DOHH2 (cell line): ENCODE measurements around the gene GFRA4.

Experiments
- H3F3A ChIP-seq: fragments of 200-600 bp; sonication (generic), shearing (Covaris generic); 2 replicates; pipeline ENCODE4 v1.6.0; 2016; ENCODE audit warnings: antibody characterized with exemption, mild to moderate bottlenecking; ENCODE audit not compliant: control insufficient read depth, insufficient read depth
- H3K27ac ChIP-seq: fragments of 200-600 bp; sonication (generic); 2 replicates; pipeline ENCODE4 v1.5.1; 2014; ENCODE audit warnings: low read depth, mild to moderate bottlenecking, low read length, moderate library complexity
- H3K27me3 ChIP-seq: fragments of 200-600 bp; sonication (generic); 2 replicates; pipeline ENCODE4 v1.6.1; 2014; ENCODE audit warnings: mild to moderate bottlenecking, low read length, mixed read lengths; ENCODE audit not compliant: control insufficient read depth
- H3K36me3 ChIP-seq: fragments of 200-600 bp; sonication (generic); 2 replicates; pipeline ENCODE4 v1.6.1; 2014; ENCODE audit warnings: mild to moderate bottlenecking, low read length, moderate library complexity, mixed read lengths; ENCODE audit not compliant: control insufficient read depth
- H3K4me1 ChIP-seq: fragments of 200-600 bp; sonication (generic); 2 replicates; pipeline ENCODE4 v1.6.1; 2014; ENCODE audit warnings: mild to moderate bottlenecking, low read length, mixed read lengths; ENCODE audit not compliant: control insufficient read depth
- H3K4me2 ChIP-seq: fragments of 200-600 bp; sonication (generic); 2 replicates; pipeline ENCODE4 v1.6.0; 2014; ENCODE audit warnings: mild to moderate bottlenecking, low read length, moderate library complexity
- H3K4me3 ChIP-seq: fragments of 200-600 bp; sonication (generic); 2 replicates; pipeline ENCODE4 v1.5.1; 2014; ENCODE audit warnings: mild to moderate bottlenecking, low read length, mixed read lengths
- H3K79me2 ChIP-seq: fragments of 200-600 bp; sonication (generic); 2 replicates; pipeline ENCODE4 v1.6.1; 2014; ENCODE audit warnings: mild to moderate bottlenecking, low read length, mixed read lengths; ENCODE audit not compliant: control insufficient read depth
- H3K9me2 ChIP-seq: fragments of 200-600 bp; sonication (generic); replicated peaks from 2 replicates; pipeline ENCODE4 v1.6.1; 2014; ENCODE audit warnings: mild to moderate bottlenecking, low read length, mixed read lengths; ENCODE audit not compliant: control insufficient read depth
- H3K9me3 ChIP-seq: fragments of 200-600 bp; sonication (generic); 2 replicates; pipeline ENCODE4 v1.6.1; 2014; ENCODE audit warnings: antibody characterized with exemption, low read length, mixed read lengths; ENCODE audit not compliant: control insufficient read depth, insufficient read depth
- H4K20me1 ChIP-seq: fragments of 200-600 bp; sonication (generic); 2 replicates; pipeline ENCODE4 v1.6.0; 2014; ENCODE audit warnings: low read depth, mild to moderate bottlenecking, antibody characterized with exemption, low read length, moderate library complexity; ENCODE audit not compliant: control insufficient read depth, insufficient read depth
- EZH2phosphoT487 ChIP-seq: fragments of 200-600 bp; sonication (generic); IDR thresholded peaks from 2 replicates; pipeline ENCODE4 v1.6.1; 2017; ENCODE audit warnings: borderline replicate concordance, mild to moderate bottlenecking, antibody characterized with exemption, low read length, moderate library complexity, mixed read lengths
- TF ChIP-seq, protein P1 (sequence below): fragments of 200-600 bp; sonication (generic); IDR thresholded peaks from one replicate; pipeline ENCODE4 v1.5.1; 2014; ENCODE audit warnings: antibody characterized with exemption, mild to moderate bottlenecking, low read depth, low read length; ENCODE audit not compliant: poor library complexity, severe bottlenecking

GFRA4 gene

GRCh38 chr20:3661060-3661813, 2.0 kb downstream of the GFRA4 start:
- Histone ChIP-seq H3K27ac (no peak overlapping the region), H3K9me2 (no peaks in the 10 kb centered on the region), H3K27me3 (peaks cover 21% of the 10 kb centered on the region), H3K4me3 (no peak overlapping the region), H3K79me2 (no peaks in the 10 kb centered on the region), H3K4me1 (peaks cover 10% of the 10 kb centered on the region), H3K36me3 (no peaks in the 10 kb centered on the region), H4K20me1 (no peaks in the 10 kb centered on the region), H3K4me2 (no peak overlapping the region), H3K9me3 (no peaks in the 10 kb centered on the region), H3F3A (no peaks in the 10 kb centered on the region)
- TF ChIP-seq, protein P1, sequence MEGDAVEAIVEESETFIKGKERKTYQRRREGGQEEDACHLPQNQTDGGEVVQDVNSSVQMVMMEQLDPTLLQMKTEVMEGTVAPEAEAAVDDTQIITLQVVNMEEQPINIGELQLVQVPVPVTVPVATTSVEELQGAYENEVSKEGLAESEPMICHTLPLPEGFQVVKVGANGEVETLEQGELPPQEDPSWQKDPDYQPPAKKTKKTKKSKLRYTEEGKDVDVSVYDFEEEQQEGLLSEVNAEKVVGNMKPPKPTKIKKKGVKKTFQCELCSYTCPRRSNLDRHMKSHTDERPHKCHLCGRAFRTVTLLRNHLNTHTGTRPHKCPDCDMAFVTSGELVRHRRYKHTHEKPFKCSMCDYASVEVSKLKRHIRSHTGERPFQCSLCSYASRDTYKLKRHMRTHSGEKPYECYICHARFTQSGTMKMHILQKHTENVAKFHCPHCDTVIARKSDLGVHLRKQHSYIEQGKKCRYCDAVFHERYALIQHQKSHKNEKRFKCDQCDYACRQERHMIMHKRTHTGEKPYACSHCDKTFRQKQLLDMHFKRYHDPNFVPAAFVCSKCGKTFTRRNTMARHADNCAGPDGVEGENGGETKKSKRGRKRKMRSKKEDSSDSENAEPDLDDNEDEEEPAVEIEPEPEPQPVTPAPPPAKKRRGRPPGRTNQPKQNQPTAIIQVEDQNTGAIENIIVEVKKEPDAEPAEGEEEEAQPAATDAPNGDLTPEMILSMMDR = no peak
- no peak for TF ChIP-seq EZH2phosphoT487

DNA sequence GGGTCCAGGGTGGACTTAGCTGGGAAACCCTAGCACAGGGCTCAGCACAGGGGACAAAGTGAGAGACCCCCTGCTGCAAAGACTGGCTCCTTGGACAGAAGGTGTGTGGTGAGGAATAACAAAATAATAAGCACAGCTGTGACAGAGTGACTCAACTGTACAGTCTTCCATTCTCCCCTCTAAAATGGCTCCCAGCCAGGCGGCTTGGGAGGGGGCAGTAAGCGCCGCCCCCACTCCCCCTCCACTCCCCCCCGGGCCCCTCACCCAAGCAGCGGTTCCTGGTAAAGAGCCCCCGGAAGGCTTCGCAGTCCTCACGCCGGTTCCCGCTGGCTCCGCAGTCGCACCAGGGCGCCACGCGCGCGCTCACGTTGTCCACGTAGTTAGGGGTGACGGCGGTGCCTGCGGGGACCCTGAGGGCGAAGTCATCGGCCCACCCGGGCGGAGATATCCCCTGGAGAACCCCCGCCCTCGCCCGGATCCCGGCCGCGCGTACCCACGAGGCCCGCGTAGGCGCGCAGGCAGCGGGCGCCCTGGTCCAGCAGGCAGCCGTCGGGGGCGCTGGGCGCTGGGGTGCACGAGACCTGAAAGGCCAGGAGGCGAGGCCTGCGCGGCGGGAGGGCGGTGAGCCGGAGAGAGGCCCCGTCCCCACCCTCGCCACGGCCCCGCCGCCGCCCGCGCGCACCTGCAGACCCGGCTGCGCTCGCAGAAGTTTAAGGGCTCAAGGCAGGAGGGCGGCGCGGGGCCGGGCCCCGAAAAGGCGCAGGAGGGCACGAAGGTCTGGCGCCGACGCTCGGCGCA, 2.7 kb downstream of the GFRA4 start:
- H3K4me3 ChIP-seq = no peak overlapping the region
- peaks cover 21% of the 10 kb centered on the region for H3K27me3 ChIP-seq
- peaks cover 10% of the 10 kb centered on the region for H3K4me1 ChIP-seq
- H3K9me3 ChIP-seq = no peaks in the 10 kb centered on the region
- H3F3A ChIP-seq = no peaks in the 10 kb centered on the region
- no peak overlapping the region for H3K27ac ChIP-seq
- no peak for TF ChIP-seq EZH2phosphoT487
- TF ChIP-seq, protein P1 = no peak
- no peaks in the 10 kb centered on the region for H3K79me2 ChIP-seq
- no peaks in the 10 kb centered on the region for H4K20me1 ChIP-seq
- no peaks in the 10 kb centered on the region for H3K9me2 ChIP-seq
- no peak overlapping the region for H3K4me2 ChIP-seq
- H3K36me3 ChIP-seq = no peaks in the 10 kb centered on the region

- no peaks in the 10 kb centered on the region for H3K36me3 ChIP-seq
Observed at GRCh38 chr20:3659492-3660261, 3.5 kb downstream of the GFRA4 start.

More at GRCh38 chr20:3659492-3660261, 3.5 kb downstream of the GFRA4 start:
- Histone ChIP-seq H3K9me2 (no peaks in the 10 kb centered on the region), H4K20me1 (no peaks in the 10 kb centered on the region), H3K4me3 (no peak overlapping the region), H3K27me3 (peaks cover 18% of the 10 kb centered on the region), H3F3A (no peaks in the 10 kb centered on the region), H3K27ac (no peak overlapping the region), H3K4me2 (no peak overlapping the region), H3K4me1 (peaks cover 10% of the 10 kb centered on the region), H3K9me3 (no peaks in the 10 kb centered on the region), H3K79me2 (no peaks in the 10 kb centered on the region)
- TF ChIP-seq, protein P1 = peak; percentile 18
- TF ChIP-seq EZH2phosphoT487 = no peak
